ENCODE results near the gene ARFGAP2. TPM values are rescaled to one million over a fixed set of nuclear protein-coding genes. Genes with fewer than 3 reads are reported as not detected.

The ARFGAP2 gene
- total RNA-seq, 1 donor from 2014 or later = 105 TPM

DNA sequence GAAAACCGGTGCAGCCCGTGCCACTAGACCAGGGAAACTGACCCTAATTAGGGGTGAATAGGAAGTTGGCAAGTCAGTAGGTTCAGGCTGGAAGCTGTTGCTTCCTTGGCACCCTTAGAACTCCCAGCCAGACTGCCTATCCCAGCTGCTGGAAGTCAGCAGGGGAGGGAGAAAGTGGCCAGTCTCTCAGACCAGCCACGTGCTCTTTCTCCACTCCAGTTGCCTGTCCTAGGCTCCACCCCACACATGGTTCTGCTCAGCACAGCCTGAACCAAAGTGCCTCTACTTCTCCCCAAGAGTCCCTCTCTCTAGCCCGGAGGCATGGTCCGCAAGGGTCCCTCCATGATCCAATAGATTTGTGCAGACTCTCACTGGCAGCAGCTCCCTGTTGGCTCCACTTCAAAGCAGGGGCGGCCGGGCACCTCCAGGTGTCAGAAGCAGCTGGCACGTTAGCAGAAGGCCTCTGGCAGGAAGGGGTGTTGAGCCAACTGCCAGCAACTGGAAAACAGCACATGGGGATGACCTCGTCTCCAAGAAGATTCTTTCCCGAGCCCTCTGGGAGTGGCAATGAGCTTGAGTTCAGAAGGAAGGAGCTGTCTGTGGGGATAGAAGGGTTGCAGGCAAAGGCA is 27.7 kb downstream of the ARFGAP2 start:
- DNase-seq (ENCODE audit: low spot score) = no peak

DNA sequence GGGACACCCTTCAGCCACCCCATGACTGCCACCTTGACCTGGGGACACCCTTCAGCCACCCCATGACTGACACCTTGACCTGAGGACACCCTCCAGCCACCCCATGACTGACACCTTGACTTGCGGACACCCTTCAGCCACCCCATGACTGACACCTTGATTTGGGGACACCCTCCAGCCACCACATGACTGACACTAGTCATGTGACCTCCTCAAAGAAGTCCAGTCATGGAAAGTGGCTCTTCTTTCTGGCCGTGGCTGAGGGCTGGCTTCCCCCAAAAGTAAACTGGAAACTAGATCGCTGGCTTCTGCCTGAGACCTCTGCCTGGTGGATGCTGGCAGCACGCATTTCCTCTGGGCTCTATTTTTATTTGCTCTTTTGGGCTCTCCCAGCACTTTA is 28.4 kb downstream of the ARFGAP2 start:
- DNase-seq (ENCODE audit: low spot score) = no peak

DNA sequence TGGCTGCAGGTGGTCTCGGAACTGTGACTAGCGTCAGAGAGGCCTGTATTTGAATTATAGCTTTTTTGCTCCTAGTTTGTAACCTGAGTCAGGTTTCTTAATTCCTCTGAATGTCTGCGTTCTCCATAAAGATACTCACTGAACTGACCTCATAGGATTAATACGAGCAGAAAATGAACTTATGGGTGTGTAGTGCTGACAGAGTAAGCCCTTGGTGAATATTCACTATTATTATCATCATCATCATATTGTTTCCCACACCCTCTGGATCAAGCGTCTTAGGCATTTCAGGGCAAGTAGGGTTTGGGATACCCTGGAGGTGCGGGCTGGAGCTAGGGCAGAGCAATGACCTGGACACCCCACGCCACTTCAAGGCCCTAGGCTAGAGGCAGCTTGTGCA is 29.0 kb downstream of the ARFGAP2 start:
- DNase-seq (ENCODE audit: low spot score) = no peak

DNA sequence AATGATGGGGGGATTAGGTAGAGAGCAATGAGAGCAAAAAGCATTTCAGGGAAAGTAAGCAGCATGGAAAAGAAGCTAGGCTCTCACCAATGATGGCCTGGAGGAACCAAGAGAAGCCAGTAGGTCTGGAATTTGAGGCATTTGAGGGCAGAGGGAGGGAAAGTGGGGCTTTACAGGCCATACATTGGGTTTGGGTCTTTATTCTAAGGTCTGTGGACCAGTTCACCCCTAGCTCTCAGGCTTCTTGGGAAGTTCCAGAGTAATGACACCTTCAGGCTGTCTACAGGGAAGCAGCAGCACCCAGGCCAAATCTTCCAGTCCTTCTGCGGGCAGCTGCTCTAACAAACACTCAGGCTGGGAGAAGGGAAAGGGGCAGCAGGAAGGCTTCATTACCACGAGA is 29.4 kb downstream of the ARFGAP2 start:
- no peak for DNase-seq (ENCODE audit: low spot score)

DNA sequence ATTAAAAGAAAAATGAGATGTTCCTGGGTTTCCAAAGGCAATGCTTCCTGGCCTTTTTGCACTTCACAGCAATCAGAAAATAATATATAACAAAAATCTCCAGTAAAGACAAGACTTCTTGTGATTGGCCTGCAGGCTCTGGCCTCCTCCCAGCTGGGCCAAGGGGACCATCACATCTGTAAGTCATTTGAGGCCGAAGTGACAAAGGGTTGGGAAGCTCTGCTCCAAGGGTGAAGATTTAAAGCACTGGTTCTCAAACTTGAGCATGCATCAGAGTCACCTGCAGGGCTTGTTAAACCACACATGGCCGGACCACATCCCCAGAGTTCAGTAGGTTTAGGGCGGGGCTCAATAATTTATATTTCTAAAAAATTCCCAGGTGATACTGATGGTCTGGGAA is 32.1 kb downstream of the ARFGAP2 start:
- no peak for DNase-seq (ENCODE audit: low spot score)

DNA sequence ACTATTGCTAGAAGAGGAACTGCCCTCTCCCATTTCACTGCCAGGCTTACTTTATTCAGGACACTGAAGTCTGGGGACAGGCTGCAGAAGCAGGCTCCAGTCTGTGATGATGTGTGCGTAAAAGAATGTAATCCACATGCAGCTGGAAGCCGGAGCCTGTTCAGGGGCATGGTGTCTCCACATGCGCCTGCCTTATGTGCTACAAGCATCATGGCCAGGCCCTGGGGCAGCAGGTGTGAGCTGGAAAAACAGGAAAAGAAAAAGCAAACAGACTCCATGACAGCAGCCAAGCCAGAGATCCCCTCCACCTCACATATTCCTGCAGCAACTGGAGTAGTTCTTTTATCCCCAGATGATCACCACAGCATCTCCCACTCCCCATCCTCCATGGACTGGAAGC is 33.4 kb downstream of the ARFGAP2 start:
- no peak for DNase-seq (ENCODE audit: low spot score)

DNA sequence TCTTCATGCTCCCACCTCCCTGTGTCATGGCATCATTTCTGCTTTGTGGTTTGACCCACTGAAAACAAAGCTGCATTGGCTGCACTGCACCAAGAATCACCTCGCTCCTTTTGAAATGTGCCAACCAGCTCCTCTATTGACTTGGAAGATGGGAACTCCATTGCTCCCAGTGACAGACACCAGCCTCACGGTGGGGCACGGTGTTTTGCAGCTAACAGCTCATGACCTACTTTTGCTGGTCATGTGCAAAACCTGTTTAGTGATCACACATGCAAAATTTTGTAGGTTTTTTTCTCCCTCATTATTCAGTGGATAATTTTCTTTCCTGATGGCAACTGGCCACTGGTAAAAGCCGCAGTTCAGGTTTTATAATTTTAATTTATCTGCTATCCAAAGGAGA is 36.8 kb downstream of the ARFGAP2 start:
- DNase-seq (ENCODE audit: low spot score) = no peak

DNA sequence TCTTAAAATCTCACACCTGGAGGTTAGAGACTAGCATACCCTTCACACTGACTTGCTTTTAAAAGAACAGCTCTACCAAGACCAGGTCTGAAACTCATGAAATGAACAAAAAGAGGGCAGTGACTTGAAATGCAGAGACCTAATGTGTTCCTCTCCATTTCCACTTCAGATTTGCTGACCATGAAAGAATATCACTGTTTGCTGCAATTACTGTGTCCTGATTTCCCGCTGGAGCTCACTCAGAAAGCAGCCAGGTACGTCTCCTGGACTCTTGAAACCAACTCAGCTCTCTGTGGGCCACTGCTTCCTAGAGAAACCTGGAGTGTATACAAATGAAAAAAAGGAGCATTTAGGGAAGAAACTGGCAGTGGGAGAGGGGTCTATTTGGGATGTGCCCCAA is 39.2 kb downstream of the ARFGAP2 start:
- no peak for DNase-seq (ENCODE audit: low spot score)

DNA sequence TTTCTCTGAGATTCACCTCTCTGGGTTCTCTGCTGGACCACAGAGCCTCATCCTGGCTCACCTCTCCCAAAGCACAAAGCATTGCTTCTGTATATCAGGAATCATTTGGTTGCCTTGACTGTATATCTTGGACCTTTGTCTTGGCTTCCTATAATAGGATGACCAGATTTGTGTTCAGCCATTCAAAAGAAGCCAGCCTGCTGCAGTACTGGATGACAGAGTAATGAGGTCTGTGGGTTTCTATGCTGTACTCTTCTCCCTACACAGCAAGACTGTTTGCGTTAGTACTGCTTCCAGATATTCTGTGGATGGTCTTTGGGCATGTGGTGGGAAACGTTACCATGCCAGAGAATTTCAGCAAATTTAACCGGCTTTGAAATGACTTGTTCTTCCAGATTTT is 39.8 kb downstream of the ARFGAP2 start:
- DNase-seq (ENCODE audit: low spot score) = no peak

DNA sequence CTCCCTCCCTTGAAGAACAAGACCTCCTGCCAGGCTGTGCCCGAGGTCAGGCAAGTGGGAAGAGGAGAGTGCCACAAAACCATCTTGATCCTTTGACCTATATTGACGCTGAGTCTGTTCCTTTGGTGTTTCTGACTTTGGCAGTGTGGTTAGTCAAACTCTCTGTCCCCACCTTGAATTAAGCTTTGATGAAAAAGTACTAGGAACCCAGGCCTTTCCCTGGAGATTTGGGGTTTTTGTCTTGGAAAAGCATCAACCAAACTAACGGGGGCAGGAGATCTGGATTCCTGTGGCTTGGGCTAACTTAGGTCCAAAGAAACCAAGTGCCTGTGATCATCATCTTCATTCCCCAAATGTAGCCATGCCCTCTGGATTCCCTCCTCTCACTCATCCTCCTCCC is 40.4 kb downstream of the ARFGAP2 start:
- DNase-seq (ENCODE audit: low spot score) = no peak

DNA sequence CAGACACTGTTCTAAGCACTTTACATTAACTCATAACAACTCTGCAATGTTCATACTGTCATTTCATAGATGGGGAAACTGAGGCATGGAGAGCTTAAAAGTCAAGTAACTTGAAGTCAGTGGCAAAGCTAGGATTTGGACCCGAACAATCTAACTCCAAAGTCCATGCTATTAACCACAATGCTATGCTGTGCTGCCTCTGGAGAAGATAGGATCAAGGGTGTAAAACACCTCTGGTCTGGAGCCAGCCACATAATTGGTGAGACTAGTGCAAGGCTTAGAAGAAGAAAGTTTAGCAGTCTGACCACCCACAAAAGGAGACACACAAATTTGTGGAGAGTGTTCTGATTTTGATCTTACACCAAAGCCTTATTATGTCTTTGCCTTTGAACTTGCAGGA is 43.7 kb downstream of the ARFGAP2 start:
- no peak for DNase-seq (ENCODE audit: low spot score)

DNA sequence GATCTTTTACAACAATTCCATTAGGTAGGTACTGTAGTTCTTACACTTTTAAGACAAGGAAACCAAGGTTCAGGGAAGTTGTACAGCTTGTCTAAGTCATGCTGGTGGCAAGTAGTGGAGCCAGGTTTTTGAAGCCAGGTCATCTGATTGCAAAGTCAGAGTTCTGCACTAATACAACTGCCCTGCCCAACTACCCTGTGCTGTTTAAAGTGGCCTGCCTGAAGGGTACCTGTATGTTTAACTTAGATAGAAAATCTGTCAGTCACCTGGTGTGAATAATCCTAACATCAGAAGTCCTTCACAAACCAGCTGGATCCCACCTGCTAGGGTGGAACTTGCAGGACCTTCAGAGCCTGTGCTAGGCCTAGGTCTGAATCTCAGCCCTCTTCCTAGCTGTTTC is 44.2 kb downstream of the ARFGAP2 start:
- no peak for DNase-seq (ENCODE audit: low spot score)

DNA sequence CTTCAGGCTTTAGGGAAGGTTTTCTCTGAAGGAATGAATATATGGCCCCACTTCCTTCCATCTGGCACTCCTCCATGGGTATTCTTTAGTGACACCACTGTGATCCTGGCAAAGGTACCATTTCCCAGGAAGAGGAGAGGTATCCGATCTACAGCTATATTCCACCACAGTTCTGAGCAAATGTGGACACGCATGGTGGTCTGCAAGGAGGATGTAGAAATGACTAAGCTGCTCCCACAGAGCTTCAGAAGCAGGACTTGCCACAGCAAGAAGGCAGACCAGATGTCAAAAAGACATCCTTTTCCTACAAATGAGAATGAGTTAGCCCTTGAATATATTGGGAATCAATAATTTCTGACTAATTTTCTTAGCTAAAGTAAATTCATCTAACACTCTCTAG is 45.5 kb downstream of the ARFGAP2 start:
- DNase-seq (ENCODE audit: low spot score) = no peak

DNA sequence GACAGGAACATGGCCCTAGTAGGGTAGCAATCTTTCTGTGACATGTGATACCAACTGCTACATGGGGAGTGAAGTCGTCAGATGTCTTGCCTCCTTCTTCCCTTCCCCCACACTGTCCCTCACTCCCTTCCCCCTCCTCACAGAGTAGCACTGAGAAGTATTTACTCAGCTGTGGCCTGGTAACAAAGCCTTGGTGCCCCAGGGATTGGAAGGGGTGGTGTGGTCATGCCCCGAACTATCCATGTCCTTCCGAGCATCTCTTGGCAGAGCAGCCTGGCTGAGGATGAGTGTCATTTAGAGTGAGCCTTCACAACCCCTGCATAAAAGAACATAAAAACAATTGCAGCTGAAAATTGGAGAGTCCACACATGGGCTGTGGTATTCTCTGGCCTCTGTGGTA is 46.1 kb downstream of the ARFGAP2 start:
- no peak for DNase-seq (ENCODE audit: low spot score)

DNA sequence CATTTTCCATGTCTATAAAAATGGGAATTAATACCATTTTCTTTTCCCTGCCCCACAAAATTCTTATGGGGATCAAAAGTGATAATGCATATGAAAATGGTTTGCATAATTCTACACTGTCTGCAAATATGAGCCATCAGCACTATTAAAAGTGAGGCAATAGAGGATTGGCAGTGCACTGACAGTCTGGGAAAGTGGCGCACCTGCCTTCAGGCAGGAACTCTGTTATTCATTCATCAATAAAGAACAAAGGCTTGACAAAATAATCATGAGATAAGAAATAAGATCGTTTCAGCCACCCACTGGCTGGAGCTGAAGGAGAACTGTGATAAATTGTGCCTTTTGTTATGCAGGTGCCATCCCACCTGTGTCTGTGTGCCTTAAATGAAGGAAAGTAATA is 49.5 kb downstream of the ARFGAP2 start:
- DNase-seq (ENCODE audit: low spot score) = no peak

DNA sequence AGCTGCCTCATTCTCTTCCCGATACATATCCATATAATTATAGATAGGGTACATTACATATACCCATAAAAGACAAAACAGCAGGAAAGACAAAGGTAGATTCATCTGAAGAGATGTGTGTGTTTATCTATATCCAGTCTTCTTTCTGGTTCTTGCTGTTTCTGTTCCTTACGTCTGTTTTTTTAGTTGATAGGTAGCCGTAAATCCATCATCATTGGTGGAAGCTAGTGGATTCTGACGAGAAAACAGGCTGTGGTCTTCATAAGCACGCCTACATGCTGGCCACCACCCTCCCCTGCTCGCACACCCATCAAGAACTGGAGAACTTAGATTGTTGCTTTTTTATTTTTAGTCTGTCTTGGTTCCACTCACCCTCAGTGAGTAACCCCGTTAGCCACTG is 51.6 kb downstream of the ARFGAP2 start:
- DNase-seq (ENCODE audit: low spot score) = no peak

DNA sequence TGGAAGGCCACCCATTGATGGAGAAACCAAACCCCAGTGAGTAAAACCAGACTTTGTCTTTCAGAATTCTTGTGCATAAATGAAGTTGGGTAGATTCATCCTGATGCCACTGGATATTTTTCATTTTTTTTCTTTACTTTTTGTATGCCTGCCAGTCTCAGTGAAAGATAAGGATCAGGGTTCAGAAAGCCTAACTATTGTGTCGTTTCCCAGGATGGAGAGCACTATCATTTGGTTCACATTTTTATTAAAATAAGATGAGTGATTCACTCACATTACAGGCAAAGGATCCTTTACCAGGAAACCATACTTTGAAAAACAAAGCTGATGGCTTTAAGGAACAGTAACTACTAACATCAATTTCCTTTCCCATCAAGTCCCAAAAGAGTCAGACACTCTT is 52.0 kb downstream of the ARFGAP2 start:
- DNase-seq (ENCODE audit: low spot score) = no peak

DNA sequence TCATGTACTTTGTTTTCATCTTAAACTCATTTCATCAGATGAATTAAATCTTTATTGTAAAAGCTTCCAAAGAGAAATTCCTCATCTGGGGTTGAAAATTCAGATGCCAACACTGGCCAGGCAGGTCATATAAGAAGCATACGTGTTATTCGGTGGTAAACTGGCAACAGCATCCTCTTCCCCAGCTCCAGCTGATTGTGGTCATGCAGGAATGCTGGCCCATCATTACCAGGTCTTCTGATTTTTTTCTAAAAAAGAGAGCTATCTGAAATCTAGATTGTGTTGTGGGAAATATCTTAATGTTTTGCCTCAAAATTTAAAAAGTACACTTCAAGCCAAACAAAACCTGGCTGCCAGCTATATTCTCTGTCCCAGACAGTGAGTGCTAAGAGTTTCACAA is 53.6 kb downstream of the ARFGAP2 start:
- no peak for DNase-seq (ENCODE audit: low spot score)

DNA sequence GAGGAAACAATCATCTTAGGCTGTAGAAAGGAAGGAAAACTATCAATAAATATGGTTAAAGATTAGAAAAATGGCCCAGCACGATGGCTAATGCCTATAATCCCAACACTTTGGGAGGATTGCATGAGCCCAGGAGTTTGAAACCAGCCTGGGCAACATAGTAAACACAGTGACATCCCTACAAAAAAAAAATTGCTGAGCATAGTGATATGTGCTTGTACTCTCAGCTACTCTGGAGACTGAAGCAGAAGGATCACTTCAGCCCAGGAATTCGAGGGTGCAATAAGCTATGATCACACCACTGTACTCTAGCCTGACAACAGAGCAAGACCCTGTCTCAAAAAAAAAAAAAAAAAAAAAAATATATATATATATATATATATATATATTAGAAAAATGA is 54.9 kb downstream of the ARFGAP2 start:
- DNase-seq (ENCODE audit: low spot score) = no peak

DNA sequence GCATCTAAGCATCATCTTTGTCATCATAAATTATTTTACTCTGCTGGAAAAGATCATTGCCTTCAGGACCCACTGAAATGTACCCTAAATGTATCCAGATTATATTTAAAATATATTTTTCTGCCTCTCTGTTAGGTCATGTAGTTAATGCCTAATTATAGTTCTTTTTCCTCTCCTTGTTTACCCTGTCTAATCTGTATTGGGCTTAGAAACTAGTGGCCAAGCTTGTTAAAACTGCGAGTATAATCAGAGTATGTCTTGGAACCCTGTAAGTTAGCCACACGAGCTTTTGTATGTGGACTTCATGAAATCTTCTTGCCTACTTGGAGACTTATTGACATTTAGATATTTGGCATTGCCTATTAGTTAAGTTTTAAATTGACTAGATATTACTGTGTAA is 55.6 kb downstream of the ARFGAP2 start:
- DNase-seq (ENCODE audit: low spot score) = no peak

DNA sequence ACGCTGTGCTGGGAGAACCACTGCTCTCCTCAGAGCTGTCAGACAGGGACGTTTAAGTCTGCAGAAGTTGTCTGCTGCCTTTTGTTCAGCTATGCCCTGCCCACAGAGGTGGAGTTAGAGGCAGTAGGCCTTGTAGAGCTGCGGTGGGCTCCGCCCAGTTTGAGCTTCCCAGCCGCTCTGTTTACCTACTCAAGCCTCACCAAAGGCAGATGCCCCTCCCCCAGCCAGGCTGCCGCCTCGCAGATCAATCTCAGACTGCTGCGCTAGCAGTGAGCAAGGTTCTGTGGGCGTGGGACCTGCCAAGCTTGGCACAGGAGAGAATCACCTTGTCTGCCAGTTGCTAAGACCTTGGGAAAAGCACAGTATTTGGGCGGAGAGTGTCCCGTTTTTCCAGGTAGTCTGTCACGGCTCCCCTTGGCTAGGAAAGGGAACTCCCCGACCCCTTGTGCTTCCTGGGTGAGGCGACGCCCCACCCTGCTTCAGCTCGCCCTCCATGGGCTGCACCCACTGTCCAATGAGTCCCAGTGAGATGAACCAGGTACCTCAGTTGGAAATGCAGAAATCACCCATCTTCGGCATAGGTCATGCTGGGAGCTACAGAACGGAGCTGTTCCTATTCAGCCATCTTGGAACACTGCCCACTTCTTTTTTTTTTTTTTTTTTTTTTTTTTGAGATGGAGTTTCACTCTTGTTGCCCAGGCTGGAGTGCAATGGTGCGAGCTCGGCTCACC is 57.6 kb downstream of the ARFGAP2 start:
- peak; percentile 83 for DNase-seq (ENCODE audit: low spot score)

All from ureter (tissue), 1 donor.